Activated CD8-positive, alpha-beta memory T cell treated with anti-CD3 and anti-CD28 coated beads, Interleukin-2, amount 50 U/mL, for 24 hours (primary cell): ENCODE measurements around the gene CSN1S1.
"Not testable (repeated sequence)": the region's sequence is repeated elsewhere in the genome, so short reads cannot be mapped to it uniquely, and the experiment has no call there.

Experiments used
- DNase-seq: peaks from one replicate; pipeline ENCODE4 v3.0.0-alpha.2; 2020; ENCODE audit errors: extremely low read depth

The CSN1S1 gene, protein sequence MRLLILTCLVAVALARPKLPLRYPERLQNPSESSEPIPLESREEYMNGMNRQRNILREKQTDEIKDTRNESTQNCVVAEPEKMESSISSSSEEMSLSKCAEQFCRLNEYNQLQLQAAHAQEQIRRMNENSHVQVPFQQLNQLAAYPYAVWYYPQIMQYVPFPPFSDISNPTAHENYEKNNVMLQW

DNA sequence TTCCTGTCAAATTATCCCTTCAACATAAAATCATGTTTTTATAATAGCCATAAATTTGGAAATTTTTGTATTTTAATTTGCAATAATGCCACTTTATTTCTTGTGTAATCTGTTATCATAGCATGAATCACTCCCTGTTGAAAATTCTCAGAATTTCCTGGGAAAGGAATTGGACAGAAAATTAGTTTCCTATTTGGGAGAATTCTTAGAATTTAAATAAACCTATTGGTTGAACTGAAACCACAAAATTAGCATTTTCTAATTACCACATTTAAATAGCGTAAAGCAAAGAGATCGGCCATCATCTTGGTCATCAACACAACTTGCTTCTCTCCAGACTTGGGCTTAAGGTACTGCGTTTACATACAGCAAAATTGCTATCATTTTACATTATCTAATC lies at the start of gene CSN1S1:
Gene CSN1S1 (plus strand): TSS at position 301 of the 400 bp plus-strand sequence. CDS start 1,488 bp downstream, outside the sequence.
- no peak for DNase-seq

DNA sequence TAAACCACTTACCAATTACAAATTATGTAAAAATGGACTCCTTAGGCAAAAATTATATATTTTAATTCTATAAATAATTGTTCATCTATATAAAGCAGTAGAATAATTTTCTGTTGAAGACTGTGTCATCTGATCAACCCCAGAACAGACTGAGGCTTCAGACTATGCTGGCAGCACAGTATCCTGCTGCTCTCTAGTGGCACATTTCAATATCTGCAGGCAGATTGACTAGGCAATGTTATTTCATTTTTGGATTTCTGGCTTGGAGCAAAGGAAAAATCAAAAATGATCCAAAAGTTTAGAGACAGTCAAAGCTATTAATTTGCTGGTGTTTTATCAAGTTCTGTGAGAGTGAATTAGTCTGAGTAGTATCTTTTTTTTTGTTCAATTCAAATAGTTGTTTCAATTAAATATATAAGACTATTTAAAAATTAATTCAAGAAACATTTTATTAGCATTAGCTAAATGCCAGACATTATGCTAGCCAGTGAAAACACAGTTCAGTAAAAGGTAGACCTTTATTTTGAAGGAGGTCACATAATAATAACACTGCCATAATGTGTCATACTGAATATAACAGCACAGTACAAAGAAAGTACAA lies 49.6 kb upstream of the CSN1S1 start:
- peak; percentile 2 for DNase-seq

DNA sequence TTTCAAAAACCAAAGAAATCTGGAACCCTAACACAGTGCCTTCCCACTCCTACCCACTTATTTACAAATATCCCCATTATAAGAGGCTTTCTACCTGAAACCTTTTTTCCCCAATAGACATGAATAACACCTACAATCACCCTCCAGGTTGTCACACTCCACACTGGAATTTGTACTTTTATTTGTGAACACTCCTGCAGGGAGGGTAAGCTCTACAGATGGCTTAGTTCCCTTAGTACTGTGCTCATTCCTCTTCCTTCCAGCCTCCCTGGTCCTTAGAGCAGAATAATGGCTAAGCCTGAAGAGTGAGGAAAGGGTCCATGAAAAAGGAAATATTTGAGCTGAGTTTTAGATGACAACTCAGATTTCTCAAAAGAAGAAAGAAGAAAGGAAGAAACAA lies 48.7 kb upstream of the CSN1S1 start:
- no peak for DNase-seq

DNA sequence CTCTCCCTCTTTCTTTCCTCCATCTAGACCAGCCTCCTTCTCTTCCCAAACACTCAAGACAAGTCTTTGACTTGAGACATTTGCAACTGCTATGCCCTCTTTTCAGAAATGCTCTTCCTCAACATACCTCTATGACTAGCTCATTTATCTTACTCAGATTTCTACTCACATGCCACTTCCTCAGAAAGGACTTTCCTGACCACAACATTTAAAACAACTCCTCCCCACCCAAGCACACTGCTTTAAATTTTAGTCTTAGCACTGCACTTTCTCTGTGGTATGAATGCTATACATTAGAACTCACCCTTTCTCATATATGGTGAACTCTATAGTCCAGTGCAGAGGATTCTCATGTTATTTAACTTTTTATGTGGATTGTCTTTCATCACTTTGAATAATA lies 42.5 kb upstream of the CSN1S1 start:
- DNase-seq: no peak

DNA sequence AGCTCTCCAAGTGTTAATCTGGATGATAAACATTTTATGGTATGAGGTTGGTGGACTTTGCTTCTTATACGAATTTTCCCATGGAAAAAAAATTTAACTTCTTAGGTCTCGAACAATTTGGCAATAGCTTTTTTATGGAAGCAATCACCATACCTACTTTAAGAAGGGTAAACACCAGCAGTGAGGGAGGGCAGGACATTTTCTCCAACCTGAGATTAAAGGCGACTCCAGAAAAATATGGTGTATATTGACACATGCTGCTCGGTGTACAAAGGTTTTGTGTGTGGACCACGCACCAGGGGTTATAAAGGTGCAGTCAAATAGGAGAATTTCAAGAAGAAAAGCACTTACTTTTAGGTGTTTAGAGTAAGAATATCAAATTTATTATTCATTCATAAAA lies 36.7 kb upstream of the CSN1S1 start:
- DNase-seq: no peak

DNA sequence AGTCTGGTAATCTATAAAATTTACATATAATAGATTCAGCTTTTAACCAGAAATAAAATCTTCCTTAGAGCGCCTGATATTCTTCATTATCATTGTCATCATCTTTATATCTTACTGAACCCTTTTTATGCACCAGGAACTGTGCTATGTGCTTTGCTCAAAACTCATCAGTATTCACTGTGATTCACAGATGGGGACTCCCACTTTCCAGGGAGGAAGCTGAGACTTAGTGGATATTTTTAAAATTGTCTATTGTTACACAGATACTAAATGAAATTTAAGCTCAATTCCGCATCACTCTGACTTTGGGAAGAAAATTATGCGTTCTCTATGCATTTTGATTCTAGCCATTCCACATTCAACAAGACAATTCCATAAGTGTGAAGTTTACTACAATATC lies 36.1 kb upstream of the CSN1S1 start:
- DNase-seq: no peak

DNA sequence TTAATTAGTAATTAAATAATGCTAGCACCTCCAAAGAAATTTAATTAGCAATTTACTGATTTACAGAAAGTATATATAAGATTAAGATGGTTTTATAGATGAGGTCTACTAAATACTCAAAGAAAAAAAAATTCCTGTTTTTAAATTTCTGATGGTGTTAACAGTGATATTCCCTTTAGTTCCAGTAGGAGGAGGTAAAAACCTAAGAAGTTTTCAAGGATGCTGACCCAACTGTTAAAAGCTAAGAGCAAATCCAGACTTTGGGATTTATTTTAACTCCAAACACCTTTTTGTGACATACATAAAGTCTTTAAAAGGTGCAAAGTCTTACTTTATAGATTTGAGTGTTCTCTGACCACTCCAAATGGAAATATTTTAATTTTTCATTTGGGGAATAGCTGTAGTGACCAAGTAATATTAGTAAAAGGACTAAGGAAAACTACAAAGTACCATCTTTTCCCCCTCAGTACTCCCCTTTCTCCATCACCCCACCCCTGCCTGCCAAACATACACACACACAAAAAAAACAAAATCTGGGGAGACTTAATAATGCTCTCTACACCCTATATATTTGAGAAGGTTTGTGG lies 34.2 kb upstream of the CSN1S1 start:
- DNase-seq: no peak

DNA sequence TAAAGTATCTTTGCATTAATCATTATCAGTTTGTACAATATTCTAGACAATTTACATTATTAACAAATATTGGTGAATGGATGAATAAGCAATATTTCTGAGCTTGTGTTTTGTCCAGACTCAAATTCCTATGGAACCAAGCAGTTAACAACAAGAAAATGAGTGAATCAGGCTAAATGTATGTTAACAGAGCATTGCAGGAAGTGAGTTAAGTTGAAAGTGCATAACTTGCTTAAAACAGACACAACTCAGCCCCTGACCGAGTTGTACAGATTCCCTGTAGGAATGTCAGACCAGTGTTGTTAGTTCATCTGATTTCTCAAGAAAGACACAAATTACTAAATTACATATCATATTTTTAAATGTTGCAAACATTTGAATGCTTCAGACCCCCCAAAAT lies 23.7 kb upstream of the CSN1S1 start:
- DNase-seq: no peak

DNA sequence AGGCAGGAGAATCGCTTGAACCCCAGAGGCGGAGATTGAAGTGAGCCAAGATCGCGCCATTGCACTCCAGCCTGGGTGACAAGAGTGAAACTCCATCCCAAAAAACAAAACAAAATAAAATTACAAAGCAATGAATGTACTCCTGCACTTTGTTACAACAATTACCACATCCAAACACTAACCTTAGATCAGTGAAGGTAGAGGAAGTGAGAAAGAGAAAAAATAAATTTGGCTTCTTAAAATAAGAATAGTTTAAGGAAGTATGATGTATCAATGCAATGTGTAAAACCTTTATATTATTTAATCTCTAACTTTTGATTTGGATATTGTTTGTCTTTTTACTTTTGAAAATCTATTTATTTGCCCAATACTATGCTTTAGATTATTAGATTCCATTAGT lies 21.7 kb upstream of the CSN1S1 start:
- no peak for DNase-seq

DNA sequence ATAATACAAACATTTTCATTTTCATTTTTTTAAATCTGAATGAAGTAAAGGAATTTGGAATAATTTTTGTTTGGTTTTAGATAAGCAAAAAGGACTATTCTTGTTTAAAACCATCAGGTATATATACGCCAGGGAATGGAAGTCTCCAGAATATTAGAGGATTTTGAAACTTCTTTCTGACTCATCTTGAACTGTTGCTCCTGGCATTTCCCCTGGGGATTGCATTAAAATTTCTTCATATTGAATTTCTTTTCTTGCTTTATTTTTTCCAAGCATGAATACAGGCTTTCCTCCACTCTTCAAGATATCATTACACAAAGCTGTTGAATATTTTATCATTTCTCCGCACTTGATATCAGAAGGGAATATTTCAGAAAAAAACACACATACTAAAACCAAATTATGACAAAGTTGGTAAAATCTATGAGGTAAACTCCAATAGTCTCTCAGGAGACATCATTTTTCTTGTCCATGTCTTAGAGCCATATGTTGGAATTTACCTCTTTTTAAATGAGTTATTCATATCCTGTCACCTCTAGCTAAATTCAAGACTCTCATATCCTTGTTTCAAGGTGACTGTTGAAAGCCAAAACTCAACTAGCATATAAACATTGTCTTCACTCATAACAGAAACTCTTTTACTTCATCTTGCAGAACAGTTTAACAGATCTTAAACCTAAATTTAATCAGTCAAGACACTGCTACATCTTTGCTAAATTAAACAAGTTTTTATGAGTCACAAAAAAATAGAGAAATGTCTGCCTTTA lies 20.7 kb upstream of the CSN1S1 start:
- no peak for DNase-seq

DNA sequence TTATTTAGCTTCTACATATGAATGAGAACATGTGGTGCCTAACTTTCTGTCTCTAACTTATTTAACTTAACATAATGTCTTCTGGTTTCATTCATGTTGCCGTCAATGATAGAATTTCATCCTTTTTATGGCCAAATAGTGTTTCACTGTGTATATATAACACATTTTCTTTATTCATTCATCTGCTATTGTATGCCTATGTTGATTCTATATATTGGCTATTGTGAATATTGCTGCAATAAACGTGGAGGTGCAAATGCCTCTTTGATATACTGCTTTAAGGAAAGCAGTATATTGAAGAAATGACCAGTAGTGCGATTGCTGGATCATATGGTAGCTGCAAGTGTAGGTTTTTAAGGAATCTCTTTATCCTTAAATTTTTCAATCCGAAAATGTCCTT lies 10.0 kb upstream of the CSN1S1 start:
- DNase-seq: no peak

DNA sequence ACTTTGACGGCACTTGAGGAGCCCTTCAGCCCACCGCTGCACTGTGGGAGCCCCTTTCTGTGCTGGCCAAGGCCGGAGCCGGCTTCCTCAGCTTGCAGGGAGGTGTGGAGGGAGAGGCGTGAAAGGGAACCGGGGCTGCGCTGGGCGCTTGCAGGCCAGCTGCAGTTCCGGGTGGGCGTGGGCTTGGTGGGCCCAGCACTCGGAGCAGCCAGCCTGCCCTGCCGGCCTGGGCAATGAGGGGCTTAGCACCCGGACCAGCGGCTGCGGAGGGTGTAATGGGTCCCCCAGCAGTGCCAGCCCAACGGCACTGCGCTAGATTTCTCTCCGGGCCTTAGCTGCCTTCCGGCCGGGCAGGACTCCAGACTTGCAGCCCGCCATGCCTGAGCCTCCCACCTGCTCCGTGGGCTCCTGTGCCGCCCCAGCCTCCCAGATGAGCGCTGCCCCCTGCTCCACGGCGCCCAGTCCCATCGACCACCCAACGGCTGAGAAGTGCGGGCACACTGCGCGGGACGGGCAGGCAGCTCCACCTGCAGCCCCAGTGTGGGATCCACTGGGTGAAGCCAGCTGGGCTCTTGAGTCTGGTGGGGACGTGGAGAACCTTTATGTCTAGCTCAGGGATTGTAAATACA lies 7.0 kb upstream of the CSN1S1 start:
- DNase-seq: not testable (repeated sequence)

DNA sequence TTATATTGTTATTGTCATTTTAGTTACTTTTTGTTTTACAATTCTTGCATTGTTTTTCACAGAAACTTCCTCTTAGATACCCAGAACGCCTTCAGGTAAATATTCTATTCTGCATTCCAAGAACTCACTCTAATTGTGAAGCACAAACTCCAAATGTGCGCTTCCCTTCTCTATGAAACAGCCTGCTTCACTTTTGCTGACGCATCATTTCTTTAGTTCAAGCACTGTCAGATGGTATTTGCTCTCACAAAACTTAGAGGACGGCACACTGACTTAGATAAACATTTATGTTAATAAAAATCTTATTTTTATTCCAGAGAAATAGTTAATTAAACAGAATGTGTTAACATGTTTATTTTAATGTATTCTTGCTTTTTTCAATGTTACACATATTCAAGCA lies 3.3 kb downstream of the CSN1S1 start:
- no peak for DNase-seq

DNA sequence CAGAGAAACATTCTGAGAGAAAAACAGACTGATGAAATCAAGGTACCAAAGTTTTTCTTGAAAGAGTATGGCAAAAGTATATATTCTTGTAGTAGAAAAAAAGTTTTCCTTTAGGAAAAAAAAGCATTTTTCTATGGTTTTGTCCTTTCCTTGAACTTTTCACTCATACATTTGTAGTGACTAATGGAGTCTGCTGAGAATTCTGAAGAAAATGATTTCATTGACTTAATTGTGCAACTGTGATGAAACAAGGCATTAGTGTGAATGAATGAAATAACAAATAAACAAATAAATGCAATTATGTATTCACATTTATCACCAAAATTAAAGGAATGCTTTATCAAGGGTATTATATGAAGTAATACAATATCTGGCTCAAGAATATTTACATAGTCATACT lies 5.7 kb downstream of the CSN1S1 start:
- no peak for DNase-seq

DNA sequence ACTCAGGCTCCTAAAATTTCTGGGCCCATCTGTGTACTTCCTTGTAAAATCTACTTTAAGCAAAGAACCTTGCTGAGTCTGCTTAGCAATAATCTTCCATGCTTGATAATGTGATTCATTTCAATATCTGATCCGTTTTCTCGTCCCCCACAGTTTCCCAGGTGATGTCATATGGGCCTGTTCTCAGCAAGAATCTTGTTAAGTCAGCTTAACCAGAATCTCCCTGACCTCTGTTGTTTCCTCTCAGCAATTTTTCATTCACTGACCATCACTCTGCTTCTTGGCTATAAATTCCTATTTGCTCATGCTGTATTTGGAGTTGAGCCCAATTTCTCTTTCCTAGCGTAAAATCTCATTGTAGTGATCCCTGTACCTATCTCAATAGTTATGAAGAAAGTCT lies 20.7 kb downstream of the CSN1S1 start:
- no peak for DNase-seq

DNA sequence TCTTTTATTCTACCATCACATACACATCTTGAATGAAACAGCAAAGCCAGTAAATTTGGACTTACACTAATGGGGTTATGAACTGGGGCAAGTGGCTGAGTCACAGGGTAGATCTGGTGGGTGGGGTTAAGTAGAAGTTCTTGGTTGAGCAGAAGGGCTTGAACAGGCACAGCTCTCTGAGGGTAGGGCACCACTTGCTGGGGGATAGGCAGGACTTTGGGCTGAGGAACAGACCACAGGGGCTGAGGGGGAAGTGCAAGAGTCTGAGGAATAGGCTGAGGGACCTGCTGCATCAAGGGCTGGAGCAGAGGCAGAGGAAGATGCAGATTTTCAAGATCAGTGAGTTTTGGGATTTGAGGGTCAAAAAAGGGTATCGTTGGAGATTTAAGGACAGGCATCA lies 26.3 kb downstream of the CSN1S1 start:
- no peak for DNase-seq

DNA sequence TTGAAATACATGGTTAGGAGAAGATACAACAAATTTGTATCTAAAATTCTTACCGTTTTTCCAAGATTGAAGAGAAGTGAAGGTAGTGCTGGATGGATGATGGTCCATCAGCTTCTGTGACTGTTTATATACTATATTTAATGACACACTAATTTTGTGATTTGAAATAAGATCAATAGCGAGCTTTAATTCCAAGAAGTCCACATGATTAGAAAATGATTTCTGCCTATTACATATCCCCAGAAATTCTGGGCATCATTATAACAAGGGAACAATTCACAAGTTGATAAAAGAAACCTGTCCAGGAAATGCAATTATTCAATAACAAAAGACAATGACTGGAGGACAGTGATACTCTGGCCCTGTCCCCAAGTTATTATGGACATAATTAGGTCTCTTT lies 34.8 kb downstream of the CSN1S1 start, which contains the start of gene CSN2:
Gene CSN2 (minus strand): TSS at position 101 of the 400 bp plus-strand sequence. CDS start 4,733 bp downstream, outside the sequence.
- DNase-seq: no peak

DNA sequence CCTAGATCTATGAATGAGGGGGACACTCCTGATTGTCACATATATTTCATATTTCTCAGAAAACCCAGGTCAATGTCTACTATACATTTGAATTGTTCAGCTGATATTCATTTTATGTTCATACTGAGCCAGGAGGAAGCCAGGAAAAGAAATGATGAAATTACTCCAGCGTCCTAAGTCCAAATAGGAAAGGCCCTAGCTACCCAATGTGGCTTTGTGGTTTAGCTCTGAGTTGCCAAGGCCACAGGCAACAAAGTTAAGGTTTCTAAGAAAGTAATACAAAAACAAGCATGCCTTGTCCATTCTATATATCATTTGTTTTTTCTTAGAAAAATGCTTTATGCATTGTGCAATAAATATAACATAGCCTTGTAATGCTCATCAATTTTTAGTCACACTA lies 39.2 kb downstream of the CSN1S1 start:
- DNase-seq: no peak

DNA sequence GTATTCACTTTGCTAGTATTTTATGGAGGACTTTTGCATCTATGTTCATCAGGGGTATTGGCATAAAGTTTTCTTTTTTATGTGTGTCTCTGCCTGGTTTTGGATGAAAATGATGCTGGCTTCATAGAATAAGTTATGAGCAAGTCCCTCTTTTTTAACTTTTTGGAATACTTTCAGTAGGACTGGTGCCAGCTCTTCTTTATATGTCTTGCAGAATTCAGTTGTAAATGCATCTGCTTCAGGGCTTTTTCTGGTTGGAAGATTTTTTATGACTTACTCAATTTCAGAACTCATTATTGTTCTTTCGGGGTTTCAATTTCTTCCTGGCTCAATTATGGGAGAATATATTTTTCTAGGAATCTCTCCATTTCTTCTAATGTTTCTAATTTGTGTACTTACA lies 43.8 kb downstream of the CSN1S1 start:
- no peak for DNase-seq

DNA sequence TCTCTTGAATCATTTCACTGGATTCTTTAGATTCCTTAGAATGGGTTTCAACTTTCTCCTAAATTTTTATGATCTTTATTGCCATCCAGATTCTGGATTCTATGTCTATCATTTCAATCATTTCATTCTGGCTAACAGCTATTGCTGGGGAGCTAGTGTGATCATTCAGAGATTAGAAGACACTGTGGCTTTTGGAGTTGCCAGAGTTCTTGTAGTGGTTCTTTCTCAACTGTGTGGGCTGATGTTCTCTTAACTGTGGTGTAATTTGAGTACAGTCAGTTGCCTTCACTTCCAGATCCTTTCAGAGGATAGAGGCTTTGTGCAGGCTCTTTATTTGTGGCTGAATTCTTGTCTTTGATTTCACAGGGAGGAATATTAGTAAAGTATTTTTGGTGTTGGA lies 46.7 kb downstream of the CSN1S1 start:
- no peak for DNase-seq

DNA sequence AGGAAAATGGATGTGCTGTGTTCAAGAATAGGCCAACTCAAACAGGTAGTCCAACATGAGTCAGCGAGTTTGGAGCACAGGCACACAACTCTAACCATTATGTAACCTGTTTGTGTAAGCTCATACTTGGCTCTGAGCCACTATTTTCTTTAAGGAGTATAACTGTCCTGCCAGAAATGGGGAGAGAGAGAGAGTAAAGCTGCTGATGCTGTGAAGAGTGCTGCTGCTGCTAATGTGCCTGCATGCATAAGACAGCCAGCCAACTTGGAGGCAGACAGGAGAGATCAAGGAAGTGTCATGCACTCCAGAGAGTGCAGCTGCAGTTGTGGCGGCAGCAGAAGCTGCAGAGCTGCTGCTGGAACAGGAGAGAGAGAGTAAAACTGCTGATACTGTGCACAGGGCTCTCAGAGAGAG lies 53.2 kb downstream of the CSN1S1 start:
- no peak for DNase-seq

DNA sequence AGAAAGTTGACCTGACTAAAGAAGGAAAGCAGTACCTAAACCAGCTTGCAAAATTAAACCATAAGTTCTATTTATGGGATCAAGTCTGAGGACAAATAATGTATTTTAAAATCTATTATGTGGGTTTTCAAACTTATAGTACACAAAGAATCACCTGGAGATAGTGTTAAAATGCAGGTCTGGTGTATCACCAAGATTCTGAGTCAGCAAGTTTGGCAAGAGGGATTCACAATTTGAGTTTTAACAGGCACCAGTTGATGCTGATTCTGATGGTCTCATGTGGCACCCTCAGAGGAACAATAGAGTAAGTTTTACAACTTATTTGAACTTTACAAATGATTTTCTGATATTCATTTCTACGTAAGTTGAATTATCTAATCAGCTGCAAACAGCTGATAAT lies 55.8 kb downstream of the CSN1S1 start:
- no peak for DNase-seq
